GM12878 (cell line): ENCODE measurements around the gene CELF2. TPM values are rescaled to one million over a fixed set of nuclear protein-coding genes. Genes with fewer than 3 reads are reported as not detected.

Source experiments
- ATAC-seq: fragments of 200-7000 bp; cut with Tn5 transposase; 3 replicates; pipeline ENCODE4 v1.9.1; 2020; ENCODE audit warnings: mild to moderate bottlenecking, moderate library complexity
- BruUV-seq: library from RNA; stranded (reverse); fragments of 400-500 nt; replicated peaks from 2 replicates; lab custom pipeline; 2021; lab: Mats Ljungman, UMichigan
- CTCF ChIA-PET: fragments of 300-600 bp; sonication (Branson Sonifier 250); formaldehyde crosslinking; extraction: SDS; loops from one replicate; lab custom pipeline; 2021; ENCODE audit warnings: inconsistent platforms; lab: Yijun Ruan, JAX
- POLR2A ChIA-PET: fragments of 350-600 bp; formaldehyde crosslinking; extraction: SDS; loops from one replicate; lab custom pipeline; 2021; ENCODE audit warnings: inconsistent platforms; lab: Charles Lee
- RAD21 ChIA-PET: fragments of 300-600 bp; sonication (Branson Sonifier 250); formaldehyde crosslinking; loops from one replicate; lab custom pipeline; 2023; ENCODE audit warnings: antibody characterized with exemption; ENCODE audit not compliant: unreplicated experiment; lab: Charles Lee
- SMC1A ChIA-PET: fragments of 300-600 bp; sonication (Branson Sonifier 250); formaldehyde crosslinking; loops from one replicate; lab custom pipeline; 2023; ENCODE audit not compliant: unreplicated experiment, uncharacterized antibody; lab: Charles Lee
- DNase-seq: peaks from one replicate; pipeline ENCODE4 v3.0.0-alpha.2; 2011; ENCODE audit warnings: low read depth, low spot score
- FAIRE-seq: peaks from 3 replicates; lab custom pipeline; 2011; peaks lifted over from hg19 to GRCh38; lab: Jason Lieb, UNC
- H2AFZ ChIP-seq: 2 replicates; pipeline ENCODE4 v1.6.0; 2011; ENCODE audit warnings: low read depth, low read length, control low read depth; ENCODE audit not compliant: control insufficient read depth
- H3K27ac ChIP-seq: 2 replicates; pipeline ENCODE4 v1.5.1; 2011; ENCODE audit warnings: control low read depth; ENCODE audit not compliant: control insufficient read depth, insufficient read depth
- H3K27me3 ChIP-seq, 2 experiments: replicated peaks in 1 of 2; 2 replicates each; pipeline versions ENCODE4 v1.6.0 to v1.6.1; 2011; ENCODE audit warnings: low read length in 1 of 2; ENCODE audit not compliant: control insufficient read depth in 2 of 2, insufficient read depth in 2 of 2
- H3K36me3 ChIP-seq, 2 experiments: 2 replicates each; pipeline ENCODE4 v1.5.1; 2011; ENCODE audit warnings: low read length in 1 of 2; ENCODE audit not compliant: control insufficient read depth in 2 of 2, insufficient read depth in 2 of 2
- H3K4me1 ChIP-seq: 2 replicates; pipeline ENCODE4 v1.6.1; 2011; ENCODE audit warnings: mild to moderate bottlenecking, low read length, moderate library complexity, mixed read lengths; ENCODE audit not compliant: control insufficient read depth, insufficient read depth
- H3K4me2 ChIP-seq: 2 replicates; pipeline ENCODE4 v1.6.0; 2011; ENCODE audit warnings: control low read depth; ENCODE audit not compliant: control insufficient read depth, insufficient read depth
- H3K4me3 ChIP-seq: fragments of 200-600 bp; sonication (generic); 2 replicates; pipeline ENCODE4 v1.5.1; 2016
- H3K79me2 ChIP-seq: 2 replicates; pipeline ENCODE4 v1.6.0; 2011; ENCODE audit warnings: low read length; ENCODE audit not compliant: control insufficient read depth, insufficient read depth
- H3K9ac ChIP-seq: 2 replicates; pipeline ENCODE4 v1.8.0; 2011; ENCODE audit warnings: low read length, control low read depth, mixed read lengths; ENCODE audit not compliant: control insufficient read depth, insufficient read depth
- H3K9me3 ChIP-seq: replicated peaks from 3 replicates; pipeline ENCODE4 v1.5.1; 2011; ENCODE audit warnings: mild to moderate bottlenecking, low read length; ENCODE audit not compliant: control insufficient read depth, insufficient read depth
- H4K20me1 ChIP-seq: 2 replicates; pipeline ENCODE4 v1.6.0; 2011; ENCODE audit not compliant: control insufficient read depth, insufficient read depth
- BHLHE40 ChIP-seq, 2 experiments: fragments of 450-650 bp in 1 of 2; IDR thresholded peaks; 2 replicates each; pipeline ENCODE4 v1.6.1; 2011 to 2017; ENCODE audit warnings: low read depth in 2 of 2, borderline replicate concordance in 1 of 2, improper control_type of control experiment in 1 of 2, low read length in 1 of 2, mild to moderate bottlenecking in 1 of 2
- BMI1 ChIP-seq: fragments of 450-650 bp; IDR thresholded peaks from 2 replicates; pipeline ENCODE4 v1.6.1; 2016; ENCODE audit warnings: mild to moderate bottlenecking, moderate library complexity, borderline replicate concordance
- BRCA1 ChIP-seq: IDR thresholded peaks from 2 replicates; pipeline ENCODE4 v1.6.1; 2011; ENCODE audit warnings: low read depth, low read length, improper control_type of control experiment
- DPF2 ChIP-seq: fragments of 450-650 bp; IDR thresholded peaks from 2 replicates; pipeline ENCODE4 v1.6.1; 2017; ENCODE audit warnings: mild to moderate bottlenecking
- FOXK2 ChIP-seq: fragments of 450-650 bp; IDR thresholded peaks from 2 replicates; pipeline ENCODE4 v1.6.1; 2017; ENCODE audit warnings: mild to moderate bottlenecking, moderate library complexity
- JUND ChIP-seq: IDR thresholded peaks from 2 replicates; pipeline ENCODE4 v1.6.1; 2012; ENCODE audit warnings: low read depth, mild to moderate bottlenecking, low read length, improper control_type of control experiment, moderate library complexity
- KDM1A ChIP-seq: fragments of 200-600 bp; sonication (generic); IDR thresholded peaks from 2 replicates; pipeline ENCODE4 v1.6.1; 2016; ENCODE audit warnings: borderline replicate concordance
- NKRF ChIP-seq: fragments of 450-650 bp; conservative IDR thresholded peaks from 2 replicates; pipeline ENCODE4 v1.6.1; 2017; ENCODE audit warnings: mild to moderate bottlenecking, moderate library complexity
- NRF1 ChIP-seq: conservative IDR thresholded peaks from 2 replicates; pipeline ENCODE4 v1.6.1; 2011; ENCODE audit warnings: mild to moderate bottlenecking, low read depth, low read length, improper control_type of control experiment
- RAD21 ChIP-seq: IDR thresholded peaks from 2 replicates; pipeline ENCODE4 v1.6.1; 2011; ENCODE audit warnings: mild to moderate bottlenecking, low read depth, low read length, moderate library complexity; ENCODE audit not compliant: insufficient read depth
- TCF3 ChIP-seq: IDR thresholded peaks from 2 replicates; pipeline ENCODE4 v1.6.1; 2012; ENCODE audit warnings: low read depth, mild to moderate bottlenecking, low read length, borderline replicate concordance; ENCODE audit not compliant: insufficient read depth
- USF2 ChIP-seq: IDR thresholded peaks from 2 replicates; pipeline ENCODE4 v1.6.1; 2011; ENCODE audit warnings: low read depth, low read length, improper control_type of control experiment, borderline replicate concordance
- ZNF217 ChIP-seq: fragments of 450-650 bp; IDR thresholded peaks from 2 replicates; pipeline ENCODE4 v1.6.1; 2017; ENCODE audit warnings: antibody characterized with exemption, mild to moderate bottlenecking
- WGBS: methylation state at CpG from one replicate; pipeline ENCODE4 v1.1.6; 2016; ENCODE audit warnings: low lambda C conversion rate; ENCODE audit not compliant: insufficient replicate concordance, insufficient coverage; ENCODE audit errors: missing lambda C conversion rate; 5-methylcytosine and 5-hydroxymethylcytosine counted together
- in situ Hi-C: fragments of 300-500 bp; cut with MboI; formaldehyde crosslinking; loops from 9 replicates; pipeline ENCODE4 v1.14.3; 2018; ENCODE audit warnings: mixed read lengths
- intact Hi-C: fragments of 100-400 bp; cut with micrococcal nuclease; formaldehyde crosslinking; loops from one replicate; pipeline ENCODE4 v1.14.2; 2022; ENCODE audit not compliant: unreplicated experiment
- polyA plus RNA-seq, 11 experiments: library from polyadenylated mRNA; depleted of rRNA in 4 of 11; unstranded in 6 of 11; stranded (reverse) in 5 of 11; fragments of >200 nt; fragmentation: Nextera tagmentation in 4 of 11; fragmentation: Illumina TruSeq in 1 of 11; extraction: Ambion mirVana in 4 of 11; extraction: Trizol in 1 of 11; gene quantifications; 1 replicate in 1 of 11; 2 replicates in 10 of 11; pipeline versions ENCODE4 v1.2.1 to v1.2.3, GENCODE V29; 2011 to 2016; ENCODE audit warnings: inconsistent platforms in 2 of 11, missing spikeins in 2 of 11, low read depth in 1 of 11
- total RNA-seq, 4 experiments: library from RNA; depleted of rRNA in 3 of 4; stranded (reverse); fragments of >200 nt in 3 of 4; fragmentation: Illumina TruSeq in 1 of 4; extraction: Trizol in 1 of 4; gene quantifications; 2 replicates each; pipeline versions ENCODE4 v1.2.1 to v1.2.3, GENCODE V29; 2013 to 2021

The CELF2 gene
- total and polyA plus RNA-seq, 10 of the 15 experiments (the other 5 are each of a cell fraction or from before 2014, with no cell fraction given), result 20.8 to 129 (median 86.3) TPM

- Histone ChIP-seq H3K9ac (no peak overlapping the region), H3K27me3 (no peaks in the 10 kb centered on the region), H3K4me2 (no peak overlapping the region), H3K36me3 (no peaks in the 10 kb centered on the region), H3K4me3 (no peak overlapping the region), H2AFZ (no peak overlapping the region), H4K20me1 (no peaks in the 10 kb centered on the region), H3K4me1 (no peaks in the 10 kb centered on the region), H3K27ac (no peak overlapping the region), H3K79me2 (no peaks in the 10 kb centered on the region), H3K9me3 (no peaks in the 10 kb centered on the region)
- BruUV-seq, result no TSS peak
- RAD21 ChIA-PET, result no interaction called here
- FAIRE-seq (no peak), DNase-seq (no peak), ATAC-seq (no peak)
- CTCF ChIA-PET, result no interaction called here
- in situ Hi-C loops (no loop called here), intact Hi-C loops (no loop called here)
- 94% methylated on average over 2 of the region's 2 CpGs for WGBS
- TF ChIP-seq BHLHE40 (IDR thresholded peaks at IDR 0.05; ENCODE audit: borderline replicate concordance in 1 of 2, low read depth in 2 of 2, low read length in 1 of 2) (no peak), TCF3 (no peak), DPF2 (no peak), BMI1 (no peak), KDM1A (no peak), NRF1 (no peak)
- SMC1A ChIA-PET, result no interaction called here
- POLR2A ChIA-PET, result no interaction called here
Observed at GRCh38 chr10:10985361-10985760, 32.3 kb upstream of the CELF2 start.

GRCh38 chr10:10986606-10987005 lies 31.1 kb upstream of the CELF2 start:
- CTCF ChIA-PET, result no interaction called here
- no peak overlapping the region for H3K27ac ChIP-seq
- no peak overlapping the region for H3K4me2 ChIP-seq
- FAIRE-seq (no peak), DNase-seq (no peak), ATAC-seq (no peak)
- intact Hi-C loops (no loop called here), in situ Hi-C loops (no loop called here)
- no peaks in the 10 kb centered on the region for H3K9me3 ChIP-seq
- H3K79me2 ChIP-seq, result no peaks in the 10 kb centered on the region
- H3K27me3 ChIP-seq, result no peaks in the 10 kb centered on the region
- POLR2A ChIA-PET, result no interaction called here
- TF ChIP-seq ZNF217 (no peak), USF2 (no peak), FOXK2 (no peak), NKRF (no peak), JUND (no peak), BRCA1 (no peak), RAD21 (no peak)
- H4K20me1 ChIP-seq, result no peaks in the 10 kb centered on the region
- H3K4me1 ChIP-seq, result no peaks in the 10 kb centered on the region
- SMC1A ChIA-PET, result no interaction called here
- 69% methylated on average over 4 of the region's 4 CpGs for WGBS
- no TSS peak for BruUV-seq
- H2AFZ ChIP-seq, result no peak overlapping the region
- no peak overlapping the region for H3K4me3 ChIP-seq
- H3K9ac ChIP-seq, result no peak overlapping the region
- H3K36me3 ChIP-seq, result no peaks in the 10 kb centered on the region
- RAD21 ChIA-PET, result no interaction called here
